Small intestine (tissue), 7 donors: ENCODE results near the gene SMIM45.

Experiments
- DNase-seq, 2 donors: peaks; one replicate each; pipeline versions ENCODE4 v3.0.0 to v3.0.0-alpha.2; 2013
- FAIRE-seq: peaks from 2 replicates; lab custom pipeline; 2012; peaks lifted over from hg19 to GRCh38; lab: Jason Lieb, UNC
- H3K27ac ChIP-seq, 3 donors: one replicate each; pipeline ENCODE4 v1.5.1; 2013; ENCODE audit warnings: low read length in 2 of 3, mild to moderate bottlenecking in 2 of 3, control low read depth in 1 of 3, inconsistent platforms in 1 of 3, low read depth in 1 of 3, moderate library complexity in 1 of 3
- H3K27me3 ChIP-seq, 3 donors: one replicate each; pipeline ENCODE4 v1.6.1; 2013; ENCODE audit warnings: low read length in 3 of 3, inconsistent platforms in 1 of 3; ENCODE audit not compliant: control insufficient read depth in 3 of 3, insufficient read depth in 3 of 3
- H3K36me3 ChIP-seq, 3 donors: one replicate each; pipeline ENCODE4 v1.6.1; 2013; ENCODE audit warnings: low read length in 3 of 3, inconsistent platforms in 1 of 3, low read depth in 1 of 3, mild to moderate bottlenecking in 1 of 3, moderate library complexity in 1 of 3; ENCODE audit not compliant: control insufficient read depth in 3 of 3, insufficient read depth in 2 of 3
- H3K4me1 ChIP-seq, 3 donors: one replicate each; pipeline ENCODE4 v1.6.1; 2013; ENCODE audit warnings: low read length in 2 of 3, inconsistent platforms in 1 of 3, low read depth in 1 of 3, mild to moderate bottlenecking in 1 of 3, moderate library complexity in 1 of 3; ENCODE audit not compliant: control insufficient read depth in 3 of 3, insufficient read depth in 2 of 3
- H3K4me3 ChIP-seq, 3 donors: one replicate each; pipeline ENCODE4 v1.5.1; 2013; ENCODE audit warnings: low read length in 3 of 3, control low read depth in 1 of 3, inconsistent platforms in 1 of 3, low read depth in 1 of 3, mild to moderate bottlenecking in 1 of 3, moderate library complexity in 1 of 3
- H3K9me3 ChIP-seq, 2 donors: one replicate each; pipeline ENCODE4 v1.6.1; 2013; ENCODE audit warnings: low read depth in 1 of 2, low read length in 1 of 2; ENCODE audit not compliant: control insufficient read depth in 2 of 2, insufficient read depth in 1 of 2
- WGBS, 3 donors: extraction: QIAGEN DNeasy Blood & Tissue Kit; methylation state at CpG; one replicate each; pipeline ENCODE4 v1.1.7; 2013; 5-methylcytosine and 5-hydroxymethylcytosine counted together
- donor health status: healthy with polysubstance abuse.
- donor health status: control.
- donor health status: control.
- donor health status: Bipolar disorder and iron deficiency.
- donor health status: healthy.

Gene SMIM45

DNA sequence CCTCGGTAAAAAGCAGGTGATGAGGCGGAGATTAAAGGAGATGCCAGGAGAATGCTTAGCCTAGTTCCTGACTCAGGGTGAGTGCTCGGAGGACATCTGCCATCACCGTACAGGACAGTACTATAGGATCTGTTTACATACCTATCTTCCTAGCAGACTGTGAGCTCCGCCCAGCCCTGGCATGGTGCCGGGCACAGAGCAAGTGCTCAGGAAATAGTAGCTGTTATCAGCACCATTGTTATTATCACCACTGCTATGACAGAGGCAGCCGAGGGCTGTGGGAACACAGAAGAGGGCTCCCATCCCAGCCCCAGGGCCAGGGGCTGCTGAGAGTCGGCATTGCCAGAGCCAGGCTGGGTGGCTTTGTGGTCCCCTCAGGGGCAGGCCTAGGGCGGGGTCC lies 16.7 kb downstream of the SMIM45 start:
- Histone ChIP-seq H3K36me3 (no peaks in the 10 kb centered on the region), H3K27ac (no peak overlapping the region), H3K27me3 (peaks cover 0 to 8% (median 5%) of the 10 kb centered on the region in 3 donors), H3K4me1 (peaks cover 0 to 4% (median 0%) of the 10 kb centered on the region in 3 donors), H3K4me3 (no peak overlapping the region), H3K9me3 (no peaks in the 10 kb centered on the region)
- 27 to 51% (median 30%) methylated on average over 9 of the region's 9 CpGs for WGBS, 3 donors
- peak; percentile 45 to 69 for DNase-seq
- FAIRE-seq = no peak

DNA sequence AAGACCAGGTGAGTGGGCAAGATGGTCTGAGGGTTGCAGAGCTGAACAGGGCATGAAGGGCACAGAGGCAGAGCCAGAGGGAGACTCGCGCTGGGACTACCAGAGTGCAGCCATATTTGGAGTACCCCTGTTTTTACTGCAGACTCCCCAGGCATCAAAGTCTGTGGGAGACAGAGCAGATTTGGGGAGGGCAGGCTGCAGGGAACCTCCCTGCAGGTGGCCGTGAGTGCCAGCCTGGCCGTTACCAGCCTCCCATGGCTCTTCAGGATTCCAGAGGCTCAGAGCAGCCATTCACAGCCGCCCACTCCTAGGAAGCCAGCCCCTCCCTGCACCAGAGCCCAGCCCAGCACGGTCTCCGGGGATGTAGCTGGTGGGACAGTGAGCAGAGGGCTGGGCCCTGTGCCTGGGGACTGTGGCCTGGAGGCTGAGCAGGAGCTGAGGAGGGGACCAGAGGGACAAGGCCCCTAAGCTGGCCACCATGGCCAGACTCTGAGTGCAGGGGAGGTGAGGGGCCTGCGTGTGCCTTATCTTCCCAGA lies 17.2 kb downstream of the SMIM45 start, which contains the start of gene SEPTIN3:
Gene SEPTIN3, plus strand, starts transcription at position 334 of the 537 bp plus-strand sequence. CDS start 2,050 bp downstream, outside the sequence.
- H3K36me3 ChIP-seq = no peaks in the 10 kb centered on the region
- peaks cover 0 to 4% (median 0%) of the 10 kb centered on the region in 3 donors for H3K4me1 ChIP-seq
- no peaks in the 10 kb centered on the region for H3K9me3 ChIP-seq
- H3K27me3 ChIP-seq = peaks cover 0 to 9% (median 5%) of the 10 kb centered on the region in 3 donors
- no peak within 1 kb of the TSS for H3K27ac ChIP-seq
- 66 to 80% (median 73%) methylated on average over 7 to 8 of the region's 8 CpGs for WGBS, 3 donors
- no peak within 1 kb of the TSS for H3K4me3 ChIP-seq
- DNase-seq (no peak), FAIRE-seq (no peak)

DNA sequence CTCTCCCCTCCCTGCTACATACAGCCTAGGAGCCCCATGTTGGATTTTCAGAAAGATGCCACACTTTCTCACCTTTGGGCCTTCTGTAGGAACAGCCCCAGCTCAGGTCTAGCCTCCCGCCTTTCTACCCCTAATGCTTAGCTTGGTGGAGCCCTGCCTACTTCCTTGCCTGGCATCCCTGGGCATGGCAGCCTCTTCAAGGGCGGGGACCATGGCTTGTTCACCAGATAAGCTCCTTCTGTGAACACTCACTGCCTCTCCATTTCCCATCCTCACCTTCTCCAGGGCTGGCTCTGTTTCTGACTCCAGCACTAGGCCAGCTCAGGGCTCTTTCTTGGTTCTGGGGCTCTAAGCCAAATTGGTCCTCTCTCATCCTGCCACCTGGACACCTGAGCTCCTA lies 18.7 kb downstream of the SMIM45 start:
- Histone ChIP-seq H3K27ac (no peak overlapping the region), H3K27me3 (peaks cover 0 to 17% (median 10%) of the 10 kb centered on the region in 3 donors), H3K4me1 (peaks cover 0 to 4% (median 0%) of the 10 kb centered on the region in 3 donors), H3K36me3 (no peaks in the 10 kb centered on the region), H3K9me3 (no peaks in the 10 kb centered on the region), H3K4me3 (no peak overlapping the region)
- no peak for DNase-seq
- no peak for FAIRE-seq
- WGBS, 3 donors = 69 to 87% (median 71%) methylated on average over 2 of the region's 2 CpGs

DNA sequence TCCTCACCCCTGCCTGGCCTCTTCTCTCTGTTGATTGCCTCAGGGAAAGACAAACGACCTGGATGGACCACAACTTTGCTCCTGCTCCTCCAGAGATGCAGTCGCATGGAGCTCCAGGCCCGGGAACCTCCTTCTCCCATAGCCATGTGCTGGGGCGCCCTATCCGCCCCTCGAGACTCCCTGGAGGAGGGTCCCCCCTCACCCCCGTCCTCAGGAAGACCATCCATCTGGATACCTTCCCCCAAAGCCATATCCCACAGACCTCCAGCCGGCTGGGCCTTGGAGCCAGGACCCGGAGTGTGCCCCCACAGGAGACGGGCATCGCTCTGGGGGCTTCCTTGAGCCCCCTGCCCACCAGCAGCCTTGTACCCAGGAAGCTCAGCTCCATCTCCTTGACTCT lies 19.5 kb downstream of the SMIM45 start:
- DNase-seq = no peak
- Histone ChIP-seq H3K9me3 (no peaks in the 10 kb centered on the region), H3K4me1 (peaks cover 0 to 4% (median 1%) of the 10 kb centered on the region in 3 donors), H3K4me3 (no peak overlapping the region), H3K27ac (no peak overlapping the region), H3K27me3 (peaks cover 0 to 26% (median 17%) of the 10 kb centered on the region in 3 donors), H3K36me3 (no peaks in the 10 kb centered on the region)
- WGBS, 3 donors = 83 to 84% (median 84%) methylated on average over 10 to 11 of the region's 11 CpGs
- no peak for FAIRE-seq

GRCh38 chr22:41974691-41975290 lies 22.8 kb downstream of the SMIM45 start:
- Histone ChIP-seq H3K9me3 (no peaks in the 10 kb centered on the region), H3K27ac (no peak overlapping the region), H3K4me1 (peaks cover 0 to 4% (median 1%) of the 10 kb centered on the region in 3 donors), H3K36me3 (no peaks in the 10 kb centered on the region), H3K27me3 (peaks cover 0 to 53% (median 25%) of the 10 kb centered on the region in 3 donors), H3K4me3 (no peak overlapping the region)
- FAIRE-seq = no peak
- WGBS, 3 donors = 51 to 67% (median 60%) methylated on average over 10 of the region's 10 CpGs
- DNase-seq = no peak

GRCh38 chr22:41975299-41976069 lies 23.5 kb downstream of the SMIM45 start:
- Histone ChIP-seq H3K27ac (no peak overlapping the region), H3K9me3 (no peaks in the 10 kb centered on the region), H3K36me3 (no peaks in the 10 kb centered on the region), H3K27me3 (peaks cover 0 to 54% (median 25%) of the 10 kb centered on the region in 3 donors), H3K4me1 (peaks cover 0 to 4% (median 1%) of the 10 kb centered on the region in 3 donors), H3K4me3 (no peak overlapping the region)
- DNase-seq (no peak), FAIRE-seq (no peak)
- 36 to 64% (median 43%) methylated on average over 12 of the region's 12 CpGs for WGBS, 3 donors

GRCh38 chr22:41976070-41976901 lies 24.3 kb downstream of the SMIM45 start:
- Histone ChIP-seq H3K9me3 (no peaks in the 10 kb centered on the region), H3K4me3 (peak overlapping the region in 1 of 3 donors; percentile 50), H3K27ac (no peak overlapping the region), H3K4me1 (peaks cover 0 to 4% (median 1%) of the 10 kb centered on the region in 3 donors), H3K36me3 (no peaks in the 10 kb centered on the region), H3K27me3 (peaks cover 0 to 54% (median 25%) of the 10 kb centered on the region in 3 donors)
- 2 to 6% (median 5%) methylated on average over 19 to 72 of the region's 72 CpGs for WGBS, 3 donors
- FAIRE-seq (no peak), DNase-seq (peak; percentile 38 to 66)
